Epithelial cell of proximal tubule (primary cell): ENCODE data around the gene GABRB2. TPM values are rescaled to one million over a fixed set of nuclear protein-coding genes. Genes with fewer than 3 reads are reported as not detected.
"Not testable (repeated sequence)": the region's sequence is repeated elsewhere in the genome, so short reads cannot be mapped to it uniquely, and the experiment has no call there.

Experiments used
- DNase-seq: peaks from one replicate; pipeline ENCODE4 v3.0.0-alpha.2; 2011; ENCODE audit warnings: low read depth
- H3K4me3 ChIP-seq: 2 replicates; pipeline ENCODE4 v1.5.1; 2011; ENCODE audit warnings: low read depth, mild to moderate bottlenecking, low read length
- CTCF ChIP-seq: conservative IDR thresholded peaks from 2 replicates; pipeline ENCODE4 v1.5.1; 2012; ENCODE audit warnings: low read depth, mild to moderate bottlenecking, low read length
- total RNA-seq: library from RNA; depleted of rRNA; stranded (reverse); fragments of >200 nt; gene quantifications from 2 replicates; pipeline ENCODE4 v1.2.3, GENCODE V29; 2015

Gene GABRB2
- total RNA-seq, 1 donor from 2014 or later, result not detected

- TF ChIP-seq CTCF, result no peak
- no peak overlapping the region for H3K4me3 ChIP-seq
Measured at GRCh38 chr5:161266954-161267353, 279.6 kb downstream of the GABRB2 start.

GRCh38 chr5:161265006-161265405 lies 281.5 kb downstream of the GABRB2 start:
- DNase-seq, result no peak
- H3K4me3 ChIP-seq, result no peak overlapping the region
- TF ChIP-seq CTCF, result no peak

More at GRCh38 chr5:161266954-161267353, 279.6 kb downstream of the GABRB2 start:
- DNase-seq, result no peak

GRCh38 chr5:161263191-161263590 lies 283.3 kb downstream of the GABRB2 start:
- DNase-seq, result no peak
- no peak overlapping the region for H3K4me3 ChIP-seq
- no peak for TF ChIP-seq CTCF

- TF ChIP-seq CTCF, result no peak
- H3K4me3 ChIP-seq, result no peak overlapping the region
- no peak for DNase-seq
Measured at GRCh38 chr5:161261668-161262323, 284.7 kb downstream of the GABRB2 start.

GRCh38 chr5:161258438-161258837 lies 288.1 kb downstream of the GABRB2 start:
- TF ChIP-seq CTCF, result no peak
- H3K4me3 ChIP-seq, result no peak overlapping the region
- no peak for DNase-seq

- no peak for TF ChIP-seq CTCF
- H3K4me3 ChIP-seq, result no peak overlapping the region
- no peak for DNase-seq
Measured at GRCh38 chr5:161256957-161257356, 289.6 kb downstream of the GABRB2 start.

- DNase-seq, H3K4me3 ChIP-seq: not testable (repeated sequence)
Measured at GRCh38 chr5:161252955-161253354, 293.6 kb downstream of the GABRB2 start.
